ENCODE measurements around the gene ACOT7. TPM values are rescaled to one million over a fixed set of nuclear protein-coding genes. Genes with fewer than 3 reads are reported as not detected.

Gene ACOT7
- total RNA-seq, 1 experiment from 2014 or later = 151 TPM

DNA sequence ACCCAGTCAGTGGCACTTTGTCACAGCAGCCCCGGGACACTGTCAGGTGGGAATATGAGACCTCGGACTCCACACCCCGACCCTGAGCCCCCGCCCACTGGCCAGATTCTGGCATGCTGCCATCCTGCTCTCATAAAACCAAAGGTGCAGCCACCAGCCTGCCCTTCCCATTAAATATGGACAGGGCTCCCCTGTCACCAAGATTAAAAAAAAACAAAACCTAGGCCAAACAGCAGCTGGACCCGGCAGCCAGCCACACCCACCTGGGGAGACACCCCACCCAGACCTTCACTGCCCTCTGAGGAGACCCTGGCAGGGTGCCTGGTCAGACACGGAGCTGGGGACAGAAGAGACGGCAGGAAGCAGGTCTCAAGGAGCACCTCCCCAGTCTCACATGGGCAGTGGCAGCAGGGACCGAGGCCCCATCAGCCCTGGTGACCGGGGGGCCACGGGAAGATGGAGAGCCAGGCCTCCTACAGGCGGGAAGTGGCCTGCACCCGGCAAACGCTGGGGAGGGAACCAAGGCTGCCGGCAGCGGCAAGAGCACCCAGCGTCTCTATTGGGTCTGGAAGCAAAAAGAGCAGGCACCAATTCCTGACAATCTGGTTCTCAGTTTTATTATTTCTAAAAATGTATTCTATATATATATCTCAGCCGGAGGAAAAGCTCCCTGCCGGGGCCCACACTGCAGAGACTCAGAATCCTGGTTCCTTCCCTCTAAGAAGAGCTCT, 61.9 kb downstream of the ACOT7 start (continued):
- TF ChIP-seq, protein P1, sequence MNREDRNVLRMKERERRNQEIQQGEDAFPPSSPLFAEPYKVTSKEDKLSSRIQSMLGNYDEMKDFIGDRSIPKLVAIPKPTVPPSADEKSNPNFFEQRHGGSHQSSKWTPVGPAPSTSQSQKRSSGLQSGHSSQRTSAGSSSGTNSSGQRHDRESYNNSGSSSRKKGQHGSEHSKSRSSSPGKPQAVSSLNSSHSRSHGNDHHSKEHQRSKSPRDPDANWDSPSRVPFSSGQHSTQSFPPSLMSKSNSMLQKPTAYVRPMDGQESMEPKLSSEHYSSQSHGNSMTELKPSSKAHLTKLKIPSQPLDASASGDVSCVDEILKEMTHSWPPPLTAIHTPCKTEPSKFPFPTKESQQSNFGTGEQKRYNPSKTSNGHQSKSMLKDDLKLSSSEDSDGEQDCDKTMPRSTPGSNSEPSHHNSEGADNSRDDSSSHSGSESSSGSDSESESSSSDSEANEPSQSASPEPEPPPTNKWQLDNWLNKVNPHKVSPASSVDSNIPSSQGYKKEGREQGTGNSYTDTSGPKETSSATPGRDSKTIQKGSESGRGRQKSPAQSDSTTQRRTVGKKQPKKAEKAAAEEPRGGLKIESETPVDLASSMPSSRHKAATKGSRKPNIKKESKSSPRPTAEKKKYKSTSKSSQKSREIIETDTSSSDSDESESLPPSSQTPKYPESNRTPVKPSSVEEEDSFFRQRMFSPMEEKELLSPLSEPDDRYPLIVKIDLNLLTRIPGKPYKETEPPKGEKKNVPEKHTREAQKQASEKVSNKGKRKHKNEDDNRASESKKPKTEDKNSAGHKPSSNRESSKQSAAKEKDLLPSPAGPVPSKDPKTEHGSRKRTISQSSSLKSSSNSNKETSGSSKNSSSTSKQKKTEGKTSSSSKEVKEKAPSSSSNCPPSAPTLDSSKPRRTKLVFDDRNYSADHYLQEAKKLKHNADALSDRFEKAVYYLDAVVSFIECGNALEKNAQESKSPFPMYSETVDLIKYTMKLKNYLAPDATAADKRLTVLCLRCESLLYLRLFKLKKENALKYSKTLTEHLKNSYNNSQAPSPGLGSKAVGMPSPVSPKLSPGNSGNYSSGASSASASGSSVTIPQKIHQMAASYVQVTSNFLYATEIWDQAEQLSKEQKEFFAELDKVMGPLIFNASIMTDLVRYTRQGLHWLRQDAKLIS (CRISPR knock-in tag; IDR thresholded peaks at IDR 0.05; ENCODE audit: borderline replicate concordance) = no peak

DNA sequence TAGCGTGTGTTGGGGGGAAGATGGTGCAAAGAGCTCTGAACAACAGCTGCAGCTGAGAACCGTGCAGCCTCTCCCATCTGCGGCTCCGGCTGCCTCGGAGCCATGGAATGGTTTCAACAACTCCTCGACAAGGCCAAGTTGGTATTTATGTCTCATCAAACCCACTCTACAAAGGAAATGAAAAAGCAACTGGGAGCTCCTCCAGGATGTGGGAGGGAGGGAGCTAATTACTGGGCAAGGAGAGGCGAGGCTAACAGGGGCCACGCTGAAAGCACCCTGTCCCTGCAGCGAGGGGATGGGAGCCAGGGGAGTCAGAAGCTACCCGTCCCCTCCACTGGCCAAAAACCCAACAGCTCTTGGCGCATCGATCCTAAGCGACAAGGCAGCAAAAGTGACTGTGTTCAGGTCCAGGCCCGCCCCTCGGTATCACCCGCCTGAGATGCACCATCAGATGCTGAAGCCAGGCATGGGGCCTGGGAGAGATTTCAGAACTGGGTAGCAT, 63.1 kb downstream of the ACOT7 start:
- no peak overlapping the region for H3K4me3 Mint-ChIP-seq
- H3K36me3 Mint-ChIP-seq = peaks cover 16% of the 10 kb centered on the region
- CTCF ChIA-PET = no interaction called here
- H3K9me3 Mint-ChIP-seq = no peaks in the 10 kb centered on the region
- H3K27ac Mint-ChIP-seq = peak overlapping the region; percentile 68
- ATAC-seq (no peak), DNase-seq (ENCODE audit: low spot score) (no peak)
- no peak for TF ChIP-seq ZNF219 (CRISPR knock-in tag; IDR thresholded peaks at IDR 0.05; ENCODE audit: borderline replicate concordance)
- no peak for TF ChIP-seq NR1H2 (CRISPR knock-in tag; IDR thresholded peaks at IDR 0.05)
- TF ChIP-seq, protein P2, sequence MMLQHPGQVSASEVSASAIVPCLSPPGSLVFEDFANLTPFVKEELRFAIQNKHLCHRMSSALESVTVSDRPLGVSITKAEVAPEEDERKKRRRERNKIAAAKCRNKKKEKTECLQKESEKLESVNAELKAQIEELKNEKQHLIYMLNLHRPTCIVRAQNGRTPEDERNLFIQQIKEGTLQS (CRISPR knock-in tag; conservative IDR thresholded peaks at IDR 0.05) = no peak
- TF ChIP-seq FOXK1 (CRISPR knock-in tag; IDR thresholded peaks at IDR 0.05) = no peak
- TF ChIP-seq GRHL2 (CRISPR knock-in tag; IDR thresholded peaks at IDR 0.05; ENCODE audit: insufficient replicate concordance, severe bottlenecking) = no peak
- no peak for TF ChIP-seq ZBTB21 (CRISPR knock-in tag; IDR thresholded peaks at IDR 0.05; ENCODE audit: borderline replicate concordance)
- TF ChIP-seq ZNF263 (CRISPR knock-in tag; IDR thresholded peaks at IDR 0.05; ENCODE audit: low read depth) = no peak
- no peak for TF ChIP-seq ZNF121 (CRISPR knock-in tag; IDR thresholded peaks at IDR 0.05)
- no peaks in the 10 kb centered on the region for H3K27me3 Mint-ChIP-seq (ENCODE audit: low read depth)
- H3K4me1 Mint-ChIP-seq = peaks cover 3% of the 10 kb centered on the region
- POLR2A ChIA-PET = no interaction called here

DNA sequence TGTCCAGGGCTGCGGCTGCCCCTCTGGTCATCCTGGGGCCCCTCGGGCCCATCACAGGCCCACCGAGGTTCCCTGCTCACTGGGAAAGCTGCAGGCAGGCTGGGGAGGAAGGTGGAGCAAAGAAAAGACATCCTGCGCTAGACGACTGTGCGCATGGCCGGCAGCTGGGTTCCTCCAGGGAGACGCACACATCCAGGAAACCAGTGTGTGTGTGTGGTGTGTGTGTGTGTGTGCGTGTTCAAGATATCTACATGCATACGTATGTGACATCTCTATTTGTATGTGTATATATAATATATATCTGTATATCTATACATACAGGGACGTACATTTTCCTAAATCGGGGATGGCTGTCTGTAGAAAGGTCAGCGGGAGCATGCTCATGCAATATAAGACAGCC, 63.7 kb downstream of the ACOT7 start:
- Mint-ChIP-seq H3K4me3 (no peak overlapping the region), H3K27ac (no peak overlapping the region), H3K4me1 (no peaks in the 10 kb centered on the region), H3K27me3 (ENCODE audit: low read depth) (no peaks in the 10 kb centered on the region), H3K9me3 (no peaks in the 10 kb centered on the region), H3K36me3 (peaks cover 16% of the 10 kb centered on the region)
- DNase-seq (ENCODE audit: low spot score) (no peak), ATAC-seq (no peak)
- POLR2A ChIA-PET = no interaction called here
- CTCF ChIA-PET = no interaction called here
- TF ChIP-seq, protein P3, sequence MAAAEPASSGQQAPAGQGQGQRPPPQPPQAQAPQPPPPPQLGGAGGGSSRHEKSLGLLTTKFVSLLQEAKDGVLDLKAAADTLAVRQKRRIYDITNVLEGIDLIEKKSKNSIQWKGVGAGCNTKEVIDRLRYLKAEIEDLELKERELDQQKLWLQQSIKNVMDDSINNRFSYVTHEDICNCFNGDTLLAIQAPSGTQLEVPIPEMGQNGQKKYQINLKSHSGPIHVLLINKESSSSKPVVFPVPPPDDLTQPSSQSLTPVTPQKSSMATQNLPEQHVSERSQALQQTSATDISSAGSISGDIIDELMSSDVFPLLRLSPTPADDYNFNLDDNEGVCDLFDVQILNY (CRISPR knock-in tag; IDR thresholded peaks at IDR 0.05) = no peak
- TF ChIP-seq, protein P4, sequence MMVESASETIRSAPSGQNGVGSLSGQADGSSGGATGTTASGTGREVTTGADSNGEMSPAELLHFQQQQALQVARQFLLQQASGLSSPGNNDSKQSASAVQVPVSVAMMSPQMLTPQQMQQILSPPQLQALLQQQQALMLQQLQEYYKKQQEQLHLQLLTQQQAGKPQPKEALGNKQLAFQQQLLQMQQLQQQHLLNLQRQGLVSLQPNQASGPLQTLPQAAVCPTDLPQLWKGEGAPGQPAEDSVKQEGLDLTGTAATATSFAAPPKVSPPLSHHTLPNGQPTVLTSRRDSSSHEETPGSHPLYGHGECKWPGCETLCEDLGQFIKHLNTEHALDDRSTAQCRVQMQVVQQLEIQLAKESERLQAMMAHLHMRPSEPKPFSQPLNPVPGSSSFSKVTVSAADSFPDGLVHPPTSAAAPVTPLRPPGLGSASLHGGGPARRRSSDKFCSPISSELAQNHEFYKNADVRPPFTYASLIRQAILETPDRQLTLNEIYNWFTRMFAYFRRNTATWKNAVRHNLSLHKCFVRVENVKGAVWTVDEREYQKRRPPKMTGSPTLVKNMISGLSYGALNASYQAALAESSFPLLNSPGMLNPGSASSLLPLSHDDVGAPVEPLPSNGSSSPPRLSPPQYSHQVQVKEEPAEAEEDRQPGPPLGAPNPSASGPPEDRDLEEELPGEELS (CRISPR knock-in tag; IDR thresholded peaks at IDR 0.05) = no peak
- TF ChIP-seq JUN (CRISPR knock-in tag; IDR thresholded peaks at IDR 0.05) (no peak), ZNF671 (CRISPR knock-in tag; IDR thresholded peaks at IDR 0.05) (no peak), TEAD4 (CRISPR knock-in tag; IDR thresholded peaks at IDR 0.05) (no peak), SMAD4 (CRISPR knock-in tag; IDR thresholded peaks at IDR 0.05) (no peak), GRHL2 (CRISPR knock-in tag; IDR thresholded peaks at IDR 0.05; ENCODE audit: insufficient replicate concordance, severe bottlenecking) (no peak), KAT7 (CRISPR knock-in tag; IDR thresholded peaks at IDR 0.05; ENCODE audit: borderline replicate concordance) (no peak)
- TF ChIP-seq, protein P5, sequence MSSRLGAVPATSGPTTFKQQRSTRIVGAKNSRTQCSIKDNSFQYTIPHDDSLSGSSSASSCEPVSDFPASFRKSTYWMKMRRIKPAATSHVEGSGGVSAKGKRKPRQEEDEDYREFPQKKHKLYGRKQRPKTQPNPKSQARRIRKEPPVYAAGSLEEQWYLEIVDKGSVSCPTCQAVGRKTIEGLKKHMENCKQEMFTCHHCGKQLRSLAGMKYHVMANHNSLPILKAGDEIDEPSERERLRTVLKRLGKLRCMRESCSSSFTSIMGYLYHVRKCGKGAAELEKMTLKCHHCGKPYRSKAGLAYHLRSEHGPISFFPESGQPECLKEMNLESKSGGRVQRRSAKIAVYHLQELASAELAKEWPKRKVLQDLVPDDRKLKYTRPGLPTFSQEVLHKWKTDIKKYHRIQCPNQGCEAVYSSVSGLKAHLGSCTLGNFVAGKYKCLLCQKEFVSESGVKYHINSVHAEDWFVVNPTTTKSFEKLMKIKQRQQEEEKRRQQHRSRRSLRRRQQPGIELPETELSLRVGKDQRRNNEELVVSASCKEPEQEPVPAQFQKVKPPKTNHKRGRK (CRISPR knock-in tag; IDR thresholded peaks at IDR 0.05; ENCODE audit: borderline replicate concordance) = no peak
- TF ChIP-seq, protein P6, sequence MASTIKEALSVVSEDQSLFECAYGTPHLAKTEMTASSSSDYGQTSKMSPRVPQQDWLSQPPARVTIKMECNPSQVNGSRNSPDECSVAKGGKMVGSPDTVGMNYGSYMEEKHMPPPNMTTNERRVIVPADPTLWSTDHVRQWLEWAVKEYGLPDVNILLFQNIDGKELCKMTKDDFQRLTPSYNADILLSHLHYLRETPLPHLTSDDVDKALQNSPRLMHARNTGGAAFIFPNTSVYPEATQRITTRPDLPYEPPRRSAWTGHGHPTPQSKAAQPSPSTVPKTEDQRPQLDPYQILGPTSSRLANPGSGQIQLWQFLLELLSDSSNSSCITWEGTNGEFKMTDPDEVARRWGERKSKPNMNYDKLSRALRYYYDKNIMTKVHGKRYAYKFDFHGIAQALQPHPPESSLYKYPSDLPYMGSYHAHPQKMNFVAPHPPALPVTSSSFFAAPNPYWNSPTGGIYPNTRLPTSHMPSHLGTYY (CRISPR knock-in tag; IDR thresholded peaks at IDR 0.05) = no peak
- TF ChIP-seq, protein P7, sequence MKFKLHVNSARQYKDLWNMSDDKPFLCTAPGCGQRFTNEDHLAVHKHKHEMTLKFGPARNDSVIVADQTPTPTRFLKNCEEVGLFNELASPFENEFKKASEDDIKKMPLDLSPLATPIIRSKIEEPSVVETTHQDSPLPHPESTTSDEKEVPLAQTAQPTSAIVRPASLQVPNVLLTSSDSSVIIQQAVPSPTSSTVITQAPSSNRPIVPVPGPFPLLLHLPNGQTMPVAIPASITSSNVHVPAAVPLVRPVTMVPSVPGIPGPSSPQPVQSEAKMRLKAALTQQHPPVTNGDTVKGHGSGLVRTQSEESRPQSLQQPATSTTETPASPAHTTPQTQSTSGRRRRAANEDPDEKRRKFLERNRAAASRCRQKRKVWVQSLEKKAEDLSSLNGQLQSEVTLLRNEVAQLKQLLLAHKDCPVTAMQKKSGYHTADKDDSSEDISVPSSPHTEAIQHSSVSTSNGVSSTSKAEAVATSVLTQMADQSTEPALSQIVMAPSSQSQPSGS (CRISPR knock-in tag; IDR thresholded peaks at IDR 0.05; ENCODE audit: borderline replicate concordance, low read depth) = no peak
